Measurements from ENCODE around the gene HCCS. TPM values are rescaled to one million over a fixed set of nuclear protein-coding genes. Genes with fewer than 3 reads are reported as not detected.
"Not testable (repeated sequence)": the region's sequence is repeated elsewhere in the genome, so short reads cannot be mapped to it uniquely, and the experiment has no call there.

HCCS gene
- total RNA-seq = 17.0 TPM

DNA sequence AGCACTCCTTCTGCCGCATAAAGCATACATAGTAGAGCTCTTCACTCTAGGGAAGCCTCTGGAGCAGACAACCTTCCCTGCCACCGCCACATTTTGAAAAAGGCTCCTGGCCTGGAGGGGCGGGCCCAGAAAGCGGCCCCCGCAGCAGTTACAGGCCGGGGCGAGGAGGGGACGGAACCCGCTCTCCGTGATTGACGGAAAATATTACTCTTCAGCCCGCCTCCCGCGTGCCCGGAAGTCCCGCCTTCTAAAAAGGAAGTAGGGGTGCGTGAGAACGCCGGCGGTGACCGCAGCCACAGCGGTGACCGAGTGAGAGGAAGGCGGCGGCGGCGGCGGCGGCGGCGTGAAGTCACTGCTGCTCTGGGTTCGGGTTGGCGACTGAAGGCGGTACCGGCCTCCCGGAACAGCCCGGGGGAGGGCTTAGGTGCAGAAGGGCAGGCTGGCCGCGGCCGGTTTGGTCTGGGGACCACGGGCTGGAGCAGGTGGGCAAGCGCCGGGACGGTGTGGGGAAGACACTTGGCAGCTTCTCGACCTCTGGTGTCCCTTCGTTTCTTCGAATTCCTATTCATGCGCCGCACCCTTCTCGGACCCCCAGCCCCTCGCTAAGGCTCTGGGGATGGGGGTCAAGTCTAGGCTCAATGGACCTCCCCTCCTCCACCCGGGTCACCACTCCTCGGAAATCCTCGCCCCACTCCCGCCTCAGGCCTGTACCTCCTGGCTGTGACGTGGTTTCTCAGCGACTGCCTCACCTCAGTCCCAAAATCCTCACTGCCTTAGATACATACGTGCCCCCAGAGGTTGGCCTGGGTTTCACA is at the start of gene HCCS:
TSS of gene HCCS (plus strand) at position 296 of the 815 bp plus-strand sequence. CDS start 729 bp downstream, outside the sequence.
- ATAC-seq = peak; percentile 92

DNA sequence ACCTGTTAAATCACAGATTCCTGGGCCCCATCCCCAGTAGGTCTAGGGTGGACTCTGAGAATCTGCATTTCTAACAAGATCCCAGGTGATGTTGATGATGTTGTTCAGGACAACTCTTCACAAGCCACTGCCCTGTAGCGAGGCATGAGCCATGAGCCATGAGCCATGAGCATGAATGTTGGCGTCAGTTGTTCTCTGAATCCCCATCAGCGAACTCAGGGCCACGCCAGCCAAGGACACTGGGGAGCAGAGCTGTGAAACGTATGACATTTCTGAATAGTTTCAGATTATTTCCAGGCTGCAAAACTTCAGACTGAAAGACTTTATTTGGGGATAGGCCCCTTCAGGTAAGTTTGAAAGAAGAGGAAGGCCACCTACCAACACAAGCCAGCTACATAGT is 46.9 kb upstream of the HCCS start:
- ATAC-seq = no peak

DNA sequence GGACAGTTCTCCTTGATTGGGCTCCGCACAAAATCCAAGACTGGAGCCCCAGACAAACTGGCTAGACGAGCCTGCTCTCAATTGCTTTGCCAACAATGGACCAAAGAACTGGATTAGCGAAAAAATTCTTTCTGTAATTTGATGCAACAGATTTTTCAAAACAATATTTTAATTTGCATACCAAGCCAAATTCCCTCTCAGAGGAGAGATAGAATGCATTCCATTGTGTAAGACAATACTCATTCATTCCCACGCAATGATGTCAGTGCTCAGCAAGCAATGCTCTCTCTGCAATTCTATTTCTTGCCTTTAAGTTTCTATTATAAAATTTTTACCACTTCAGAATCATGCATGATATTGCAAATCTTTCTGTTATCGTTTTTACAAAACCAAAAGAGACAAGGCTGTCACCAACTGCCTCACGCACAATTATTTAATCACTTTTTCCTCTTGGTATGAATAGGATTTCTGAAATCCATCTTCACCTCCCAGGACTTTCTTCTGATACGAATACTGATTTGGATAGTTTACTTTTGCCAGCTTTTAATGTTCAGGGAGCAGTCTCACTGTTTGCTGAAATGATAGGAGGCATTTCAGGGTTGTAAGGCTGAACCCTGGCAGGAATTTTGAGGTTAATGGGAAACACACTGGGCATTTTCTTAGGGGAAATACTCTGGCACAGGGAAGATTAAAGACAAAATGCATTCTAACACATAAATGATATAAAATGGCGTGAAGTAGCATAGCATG is 46.1 kb upstream of the HCCS start:
- peak; percentile 41 for ATAC-seq

DNA sequence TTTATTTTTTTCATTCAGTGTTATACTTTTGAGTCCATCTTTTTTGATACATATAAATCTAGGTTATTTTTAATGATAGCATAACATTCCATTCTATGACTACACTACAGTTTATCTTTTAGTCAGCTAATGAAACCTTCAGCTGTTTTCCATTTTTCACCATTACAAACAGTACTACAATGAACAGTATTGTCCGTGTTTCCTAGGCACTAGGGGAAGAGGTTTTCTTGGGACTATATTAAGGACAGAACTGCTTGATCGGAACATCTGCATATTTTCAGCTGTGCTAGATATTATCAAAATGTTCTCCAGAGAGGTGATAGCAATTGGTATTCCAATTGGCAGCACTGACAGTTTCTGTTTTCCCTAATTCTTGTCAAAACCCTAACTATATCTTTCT is 44.3 kb upstream of the HCCS start:
- ATAC-seq = no peak

DNA sequence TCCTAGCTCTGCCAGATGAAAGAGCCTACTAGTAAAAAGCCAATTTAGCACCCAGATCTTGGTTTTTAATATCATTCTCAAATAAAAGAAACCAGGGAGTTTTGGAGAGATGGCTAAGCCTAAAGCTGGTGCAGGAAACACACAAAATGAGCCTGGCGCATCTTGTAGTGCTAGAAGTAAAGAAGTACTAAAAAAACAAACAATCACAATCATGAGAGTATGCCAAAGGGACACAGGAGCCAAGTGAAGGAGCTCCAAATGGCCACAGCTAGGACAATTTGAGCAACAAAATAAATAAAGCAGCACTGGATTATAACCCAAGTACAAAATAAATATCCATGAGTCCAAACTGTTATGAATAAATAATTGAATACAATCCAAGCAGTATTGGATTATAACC is 37.8 kb upstream of the HCCS start:
- no peak for ATAC-seq

DNA sequence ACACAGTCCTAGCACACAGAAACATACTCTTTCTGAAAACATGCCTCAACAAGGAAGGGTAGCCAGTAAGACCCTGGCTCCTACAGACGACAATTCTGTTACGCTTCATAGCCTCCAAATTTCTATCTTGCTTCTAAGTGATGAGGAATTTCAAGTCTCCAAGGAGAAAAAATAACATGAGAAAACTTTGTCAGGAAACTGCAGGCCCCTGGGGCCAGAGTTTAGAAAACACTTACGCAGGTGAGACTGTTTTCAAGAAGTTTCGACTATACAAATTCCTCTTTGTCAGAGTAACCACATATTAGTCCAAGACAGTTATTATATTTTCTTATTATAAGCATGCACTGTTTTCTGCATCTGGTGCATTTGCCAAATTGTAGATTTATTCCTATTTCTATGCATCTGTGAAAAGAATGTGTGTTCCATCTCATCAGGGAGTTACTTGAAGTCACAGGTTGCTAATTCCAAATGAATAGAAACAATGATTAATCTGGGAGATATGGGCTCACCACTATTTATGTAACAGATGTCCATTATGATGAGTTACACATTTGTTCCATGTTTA is 30.3 kb upstream of the HCCS start:
- no peak for ATAC-seq

DNA sequence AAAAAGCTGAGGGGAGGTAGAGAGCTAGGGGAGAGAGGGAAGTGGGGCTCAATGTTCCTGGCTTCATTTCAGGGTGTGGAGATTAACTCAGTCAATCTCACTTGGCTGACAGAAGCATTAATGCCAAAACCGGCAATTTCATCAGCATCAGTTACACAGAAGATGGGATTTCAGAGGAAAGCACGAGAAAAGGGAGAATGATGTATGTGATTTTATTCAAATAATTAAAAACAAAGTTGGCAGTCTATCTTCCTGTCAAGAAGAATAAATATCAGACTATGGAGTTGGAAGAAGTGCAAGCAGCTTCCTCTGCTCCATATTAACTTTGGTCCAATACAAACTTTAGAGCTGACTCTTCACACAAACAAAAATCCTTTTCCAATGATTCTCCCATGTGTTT is 29.6 kb upstream of the HCCS start:
- ATAC-seq = no peak

DNA sequence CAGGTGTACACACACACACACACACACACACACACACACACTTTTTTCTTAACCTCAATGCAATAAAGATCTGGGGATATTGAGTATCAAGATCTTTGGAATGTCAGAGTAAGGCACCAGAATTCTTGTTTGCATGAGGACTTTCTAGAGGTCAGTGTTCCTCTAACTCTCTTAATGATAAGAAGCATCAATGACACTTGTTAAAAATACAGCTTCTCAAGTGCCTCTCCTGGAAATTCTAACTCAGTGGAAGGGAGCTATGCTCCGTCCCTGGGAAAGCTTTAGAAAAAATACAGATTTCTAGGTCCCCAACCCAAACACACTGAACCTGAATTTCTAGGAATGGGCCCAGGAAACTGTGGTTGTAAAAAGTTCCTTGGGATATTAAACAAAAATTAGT is 25.8 kb upstream of the HCCS start:
- no peak for ATAC-seq

DNA sequence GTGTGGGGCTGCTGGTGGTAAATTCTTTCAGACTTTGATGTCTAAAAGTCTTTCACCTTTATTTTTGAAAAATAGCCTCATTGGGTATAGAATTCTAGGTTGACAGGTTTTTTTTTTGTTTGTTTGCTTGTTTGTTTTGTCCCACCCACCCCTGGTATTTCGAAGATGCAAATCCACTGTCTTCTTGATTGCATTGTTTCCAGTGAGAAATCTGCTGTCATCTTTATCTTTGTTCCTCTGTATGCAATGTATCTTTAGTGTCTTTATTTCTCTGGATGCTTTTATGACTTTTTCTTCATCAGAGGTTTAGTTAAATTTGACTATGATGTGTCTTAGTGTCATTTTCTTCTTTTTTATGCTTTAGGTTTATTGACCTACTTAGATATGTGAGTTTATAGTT is 21.3 kb upstream of the HCCS start:
- ATAC-seq = no peak

DNA sequence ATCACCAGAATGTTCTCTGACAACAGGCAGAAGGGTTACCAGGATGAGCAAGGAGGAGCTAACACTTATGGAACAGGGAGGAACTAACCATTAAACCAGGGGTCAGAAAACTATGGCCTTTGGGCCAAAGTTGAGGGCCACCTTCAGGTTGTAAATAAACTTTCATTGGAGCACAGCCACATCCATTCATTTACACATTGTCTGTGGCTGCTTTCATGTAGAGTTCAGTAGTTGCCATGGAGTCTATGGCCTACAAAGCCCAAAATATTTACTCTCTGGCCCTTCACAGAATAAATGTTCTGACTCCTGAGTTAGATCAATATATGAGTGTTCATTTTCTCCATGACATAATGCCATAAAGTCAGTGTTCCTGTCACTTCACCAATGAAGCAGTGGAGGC is 13.2 kb upstream of the HCCS start:
- ATAC-seq = no peak

DNA sequence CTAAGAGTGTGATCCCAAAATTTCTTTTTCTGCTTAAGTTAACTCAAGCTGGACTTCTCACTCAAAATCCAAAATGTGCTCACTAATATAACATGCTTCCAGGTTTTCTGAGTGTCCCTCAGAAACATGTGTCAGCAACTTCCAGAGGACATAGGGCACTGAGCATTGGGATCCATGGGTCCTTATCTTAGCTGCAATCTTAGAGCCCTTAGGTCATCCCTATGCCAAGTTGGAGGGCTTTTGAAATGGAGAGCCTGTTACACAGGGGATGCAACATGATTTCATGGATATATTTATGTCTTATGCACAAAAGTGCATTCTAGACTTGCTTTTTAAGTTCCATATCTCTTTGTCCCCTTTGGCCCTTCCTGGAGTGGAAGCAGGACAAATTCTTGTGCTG is 11.7 kb upstream of the HCCS start:
- ATAC-seq = no peak

DNA sequence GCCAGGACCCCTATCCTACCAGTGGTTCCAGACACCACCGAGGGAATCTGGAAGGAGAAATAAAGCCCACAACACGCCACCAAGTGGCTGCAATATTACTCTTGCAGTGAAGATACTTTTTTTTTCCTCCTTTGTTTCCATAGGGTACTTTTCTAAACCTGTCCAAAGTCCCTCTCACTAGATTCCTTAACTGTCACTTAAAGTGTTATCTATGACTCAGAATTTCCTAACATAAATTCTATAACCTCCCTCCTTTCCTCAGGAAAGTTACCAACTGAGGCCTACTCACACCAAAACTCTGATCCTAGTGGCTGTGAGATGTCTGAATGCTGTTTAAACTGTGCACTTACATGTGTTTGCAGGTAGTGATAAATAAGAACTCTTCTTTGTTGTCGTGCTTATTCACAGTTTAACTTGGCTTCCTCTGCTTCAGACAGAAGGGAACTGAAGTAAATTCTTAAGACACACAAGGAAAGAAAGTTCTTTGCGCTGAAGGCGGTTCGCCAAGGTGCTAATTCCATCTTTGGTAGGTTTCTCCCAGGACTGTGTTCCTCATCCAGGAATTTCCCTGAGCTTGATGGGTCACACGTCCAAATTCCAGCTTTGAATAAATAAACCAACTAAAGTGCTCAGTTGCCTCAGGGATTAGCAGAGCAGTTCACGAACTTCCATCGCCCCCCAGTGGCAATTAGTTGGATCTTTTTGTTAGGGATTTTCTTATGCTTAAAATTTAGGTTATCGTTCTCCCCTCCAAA is 10.7 kb upstream of the HCCS start:
- no peak for ATAC-seq

DNA sequence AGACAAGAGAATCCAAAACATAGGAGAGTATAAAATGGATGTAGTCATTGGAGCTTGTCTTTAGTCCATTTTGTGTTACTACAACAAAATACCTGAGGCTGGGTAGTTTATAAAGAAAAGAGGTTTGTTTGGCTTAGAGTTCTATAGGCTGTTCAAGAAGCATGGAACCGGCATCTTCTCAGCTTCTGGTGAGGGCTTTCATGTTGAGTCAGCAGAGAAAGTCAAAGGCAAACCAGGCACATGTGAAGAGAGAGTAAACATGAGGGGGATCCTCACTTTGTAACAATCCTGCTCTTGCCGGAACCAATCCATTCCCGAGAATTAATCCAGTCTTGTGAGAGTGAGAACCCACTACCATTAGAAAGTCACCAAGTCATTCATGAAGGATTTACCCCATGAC is 8.1 kb upstream of the HCCS start:
- ATAC-seq = no peak

DNA sequence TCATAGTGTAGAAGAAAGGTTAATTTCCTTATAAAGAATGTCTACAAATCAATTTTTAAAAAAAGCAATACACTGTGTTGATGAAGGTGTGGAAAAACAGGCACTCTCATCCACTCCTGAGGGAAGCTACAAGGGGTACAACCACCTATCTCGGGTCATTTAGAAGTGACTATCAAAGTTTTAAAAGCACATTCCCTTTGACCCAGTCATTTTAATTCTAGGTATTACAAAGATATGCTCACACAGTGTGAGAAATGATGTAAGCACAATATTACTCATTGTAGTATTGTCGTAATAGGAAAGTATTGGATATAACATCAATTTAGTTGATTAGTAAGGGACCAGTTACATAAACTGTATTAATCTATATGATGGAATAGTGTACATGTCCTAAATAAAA is 7.4 kb upstream of the HCCS start:
- ATAC-seq = no peak

DNA sequence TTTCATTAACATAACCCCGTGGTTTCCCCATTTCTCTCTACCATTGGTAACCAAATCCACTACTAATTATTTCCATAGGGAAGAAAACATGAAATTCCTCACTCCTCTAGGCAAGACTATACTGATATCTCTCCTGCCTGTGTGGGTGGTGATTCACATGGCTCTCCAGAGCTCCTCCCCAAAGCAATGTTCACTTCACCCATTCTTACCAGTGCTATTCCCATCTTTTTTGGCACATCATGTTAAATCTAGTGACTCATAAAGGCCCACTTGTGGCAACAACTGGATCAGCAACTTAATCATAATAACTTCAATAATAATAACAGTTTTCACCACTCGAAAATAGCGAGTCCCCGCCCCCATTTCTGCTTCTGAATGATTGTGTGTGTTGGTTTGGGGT is 6.1 kb upstream of the HCCS start:
- peak; percentile 72 for ATAC-seq

DNA sequence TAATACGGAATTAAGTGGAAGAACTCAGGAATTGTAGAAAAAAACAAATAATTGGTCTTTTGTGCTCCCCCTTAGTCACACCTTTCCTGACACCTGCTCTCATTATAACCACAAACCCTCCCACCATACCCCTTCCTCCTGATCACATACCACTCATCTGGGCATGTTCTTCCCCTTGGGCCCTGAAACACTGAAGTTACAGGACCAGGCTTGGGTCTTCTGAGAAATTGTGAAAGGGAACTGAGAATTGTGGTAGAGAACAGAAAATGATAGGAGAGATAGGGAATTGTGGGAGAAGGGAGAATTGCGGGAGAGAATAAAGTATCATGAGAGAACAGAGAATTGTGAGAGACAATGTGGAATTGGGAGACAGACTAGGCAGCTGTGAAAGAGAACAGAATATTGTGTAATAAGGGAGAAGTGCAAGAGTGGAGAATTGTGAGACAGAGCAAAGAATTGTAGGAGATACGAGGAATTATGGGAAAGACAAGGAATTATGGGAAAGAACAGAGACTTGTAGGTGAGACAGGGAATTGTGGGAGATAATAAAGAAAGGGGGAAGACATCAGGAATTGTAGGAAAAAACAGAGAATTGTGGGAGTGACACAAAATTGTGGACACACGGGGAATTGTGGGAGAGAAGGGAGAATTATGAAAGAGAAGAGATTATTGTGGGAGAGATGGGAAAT is 2.7 kb upstream of the HCCS start:
- ATAC-seq = no peak

DNA sequence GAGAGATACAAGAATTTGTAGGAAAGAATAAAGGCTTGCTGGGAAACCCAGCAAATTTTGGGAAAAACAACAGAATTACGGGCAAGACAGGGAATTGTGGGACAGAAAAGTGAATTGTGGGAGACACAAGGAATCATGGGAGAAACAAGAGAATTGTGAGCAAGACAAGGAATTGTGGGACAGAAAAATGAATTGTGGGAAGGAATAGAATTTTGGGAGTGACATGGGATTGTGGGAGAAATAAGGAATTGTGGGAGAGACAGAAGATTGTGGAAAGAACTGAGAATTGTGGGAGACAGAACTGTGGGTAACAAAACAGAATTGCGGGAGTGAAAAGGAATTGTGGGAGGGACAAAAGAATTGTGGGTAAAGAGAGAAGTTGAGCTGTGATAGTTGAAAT is 1.2 kb upstream of the HCCS start:
- no peak for ATAC-seq

DNA sequence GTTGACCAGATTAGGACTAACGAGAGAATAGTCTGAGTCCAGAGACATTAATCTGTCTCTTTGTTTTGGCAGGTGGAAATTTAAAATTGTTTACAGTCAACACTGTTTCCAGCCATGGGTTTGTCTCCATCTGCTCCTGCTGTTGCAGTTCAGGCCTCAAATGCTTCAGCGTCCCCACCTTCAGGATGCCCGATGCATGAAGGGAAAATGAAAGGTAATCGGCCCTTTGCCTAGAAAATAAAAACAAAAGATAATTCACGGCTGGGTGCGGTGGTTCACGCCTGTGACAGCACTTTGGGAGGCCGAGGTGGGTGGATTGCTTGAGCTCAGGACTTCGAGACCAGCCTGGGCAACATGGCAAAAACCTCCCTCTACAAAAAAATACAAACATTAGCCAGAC is 815 bp downstream of the HCCS start:
- no peak for ATAC-seq

DNA sequence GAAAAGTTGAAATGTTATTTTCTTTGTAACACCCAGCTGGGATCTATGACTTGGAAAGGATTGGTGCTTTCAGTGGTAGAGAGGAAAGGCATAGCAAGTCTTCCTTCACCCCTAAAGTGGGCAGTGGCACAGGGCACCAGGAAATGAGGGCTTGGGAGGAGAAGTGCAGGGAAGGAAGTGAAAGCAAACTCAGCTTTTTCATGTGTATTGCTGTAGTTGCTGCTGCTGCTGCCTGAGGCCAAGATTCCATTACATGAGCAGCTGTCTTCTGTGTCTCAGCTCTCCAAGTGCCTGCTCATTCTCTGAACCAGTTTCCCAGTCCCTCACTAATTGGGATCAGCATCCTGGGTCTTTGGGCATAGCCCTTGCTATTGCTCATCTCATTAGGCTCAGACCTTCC is 2.6 kb downstream of the HCCS start:
- no peak for ATAC-seq

DNA sequence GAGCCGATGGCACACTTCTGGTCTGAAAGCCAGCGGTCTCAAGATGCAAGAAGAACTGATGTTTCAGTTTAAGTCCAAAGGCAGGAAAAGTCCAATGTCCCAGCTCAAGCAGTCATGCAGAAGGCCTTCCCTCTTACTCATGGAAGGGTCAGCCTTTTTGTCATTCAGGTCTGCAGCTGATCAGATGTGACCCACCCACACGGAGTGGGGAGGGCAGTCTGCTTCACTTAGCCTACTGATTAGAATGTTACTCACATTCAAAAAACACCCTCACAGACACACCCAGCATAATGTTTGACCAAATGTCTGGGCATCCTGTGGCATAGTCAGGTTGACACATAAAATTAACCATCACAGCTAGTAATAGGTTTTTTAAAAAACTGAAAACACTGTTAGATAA is 6.6 kb downstream of the HCCS start:
- ATAC-seq = no peak

DNA sequence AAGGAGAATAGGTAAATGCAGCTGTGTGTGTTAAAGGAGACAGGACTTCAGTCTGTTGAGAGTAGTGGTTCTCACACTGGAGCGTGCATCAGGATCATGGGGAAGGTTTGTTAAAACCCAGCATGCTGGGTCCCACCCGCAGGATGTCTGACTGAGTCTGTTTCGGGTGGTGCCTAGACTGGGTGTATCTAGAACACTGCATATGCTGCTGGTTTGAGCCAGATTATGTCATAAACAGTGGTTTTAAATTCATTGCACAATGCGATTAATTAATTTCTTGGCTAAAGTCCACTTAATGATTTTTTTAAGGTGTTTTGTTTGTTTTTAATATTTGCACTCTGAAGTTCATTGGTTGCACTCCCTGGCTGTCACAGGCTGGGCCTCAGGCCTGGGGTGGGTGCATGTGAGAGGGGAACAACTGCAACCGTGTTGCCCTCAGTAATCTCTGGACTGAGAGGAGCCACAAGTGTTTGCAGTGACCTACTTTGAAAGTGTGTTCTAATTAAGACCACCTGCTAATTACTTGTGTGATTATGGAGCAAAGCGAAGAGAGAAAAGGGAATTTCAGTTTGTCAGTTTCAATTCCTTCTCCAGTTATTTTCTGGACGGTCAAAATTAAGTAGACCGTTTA is 8.3 kb downstream of the HCCS start:
- ATAC-seq = no peak

DNA sequence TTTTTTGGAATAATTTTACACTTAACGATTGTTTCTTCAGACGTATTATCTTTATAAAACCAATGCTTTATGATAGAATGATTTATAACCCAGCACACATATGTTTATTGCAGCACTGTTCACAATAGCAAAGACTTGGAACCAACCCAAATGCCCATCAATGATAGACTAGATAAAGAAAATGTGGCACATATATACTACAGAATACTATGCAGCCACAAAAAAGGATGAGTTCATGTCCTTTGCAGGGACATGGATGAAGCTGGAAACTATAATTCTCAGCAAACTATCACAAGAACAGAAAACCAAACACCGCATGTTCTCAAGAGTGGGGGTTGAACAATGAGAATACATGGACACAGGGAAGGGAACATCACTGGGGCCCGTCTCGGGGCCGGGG is 12.0 kb downstream of the HCCS start:
- not testable (repeated sequence) for ATAC-seq
